Measurements from ENCODE around the gene NAA38.

Gene NAA38

DNA sequence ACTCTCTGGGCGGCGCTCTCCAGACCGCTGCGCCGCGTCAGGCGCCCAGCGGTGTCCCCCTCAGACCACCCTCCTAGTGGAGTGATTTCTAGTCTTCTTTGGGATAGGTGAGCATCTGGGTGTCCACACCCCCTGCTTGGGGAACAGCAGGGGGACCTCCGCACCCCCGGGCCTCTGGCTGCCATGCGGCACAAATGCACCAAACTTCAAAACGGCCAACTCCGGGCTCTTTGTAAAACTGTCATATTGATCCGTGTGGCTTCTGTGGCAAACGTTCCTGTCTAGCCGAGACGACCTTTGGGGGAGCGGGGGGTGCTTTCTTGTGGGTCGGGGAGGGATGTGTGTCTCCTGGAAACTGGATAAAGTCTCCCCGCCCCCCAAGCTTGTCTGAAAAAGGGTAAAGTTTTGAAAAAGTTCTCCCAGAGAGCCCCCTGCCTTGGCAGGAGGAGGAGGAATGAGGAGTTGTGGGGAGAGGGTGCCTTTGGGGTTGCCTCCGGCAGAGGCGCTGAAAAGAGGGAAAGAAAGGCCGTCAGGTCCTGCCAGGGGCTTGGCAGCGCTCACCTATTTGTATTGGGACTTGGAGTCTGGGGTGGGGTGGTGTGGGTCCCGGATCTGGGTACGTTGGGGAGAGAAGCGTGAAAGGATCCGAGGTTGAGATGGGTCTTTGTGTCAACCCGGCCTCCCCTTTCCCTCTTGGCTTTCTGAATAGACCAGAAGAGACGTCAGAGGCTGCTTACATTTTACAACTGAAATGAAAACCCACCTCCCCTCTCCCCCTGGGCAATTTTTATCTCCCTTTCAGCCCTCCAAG is 29.1 kb upstream of the NAA38 start:
- peaks cover 26% of the 10 kb centered on the region for H3K4me1 ChIP-seq (ENCODE audit: insufficient read depth, low read length)
- peak overlapping the region; percentile 44; the same call in 1 of the 2 replicates for H3K9ac ChIP-seq (ENCODE audit: low read depth, low read length)
- H3K9me3 ChIP-seq (ENCODE audit: control insufficient read depth, insufficient read depth, low read length), result no peaks in the 10 kb centered on the region
- no peaks in the 10 kb centered on the region for H3K36me3 ChIP-seq (ENCODE audit: insufficient read depth, low read length)

DNA sequence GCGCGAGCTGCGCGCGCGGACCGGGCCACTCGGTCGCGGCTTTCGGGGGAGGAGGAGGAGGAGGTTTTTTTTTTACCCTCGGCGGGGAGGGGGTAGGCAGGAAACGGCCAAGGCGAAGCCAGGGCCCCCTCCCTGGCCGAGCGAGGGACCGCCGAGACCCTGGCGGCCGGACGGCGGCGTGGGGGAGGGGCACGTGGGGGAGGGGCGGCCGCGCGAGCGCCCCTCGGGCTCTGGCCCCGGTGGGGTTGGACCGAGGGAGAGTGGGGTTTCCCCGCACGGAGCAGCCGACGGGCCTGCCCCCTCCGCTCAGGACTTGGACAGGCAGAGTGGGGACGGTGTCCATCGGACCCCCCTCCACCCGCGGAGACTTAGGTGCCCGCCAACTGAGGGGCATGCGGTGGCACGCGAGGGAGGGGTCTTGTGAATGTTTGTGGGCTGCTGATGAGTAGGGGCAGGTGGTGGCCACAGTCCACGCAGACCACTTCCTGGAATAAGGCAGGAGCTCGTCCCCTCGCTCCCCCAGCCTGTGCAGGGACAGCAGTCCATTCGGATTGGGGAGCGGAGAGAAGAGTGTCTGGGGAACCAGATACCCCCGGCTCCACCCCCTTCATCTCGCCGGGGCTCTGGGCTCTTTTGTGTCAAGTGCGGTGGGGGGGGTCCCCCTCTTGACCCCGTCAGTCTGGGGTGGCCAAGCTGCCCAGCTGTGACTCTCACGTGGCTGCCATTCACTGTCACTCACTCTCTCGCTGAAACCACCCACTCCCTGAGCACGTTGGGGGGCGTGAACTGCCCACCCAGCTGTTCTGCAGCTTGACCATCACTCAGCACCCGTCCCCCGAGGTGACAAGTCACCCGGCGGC is 28.2 kb upstream of the NAA38 start:
- no peaks in the 10 kb centered on the region for H3K36me3 ChIP-seq (ENCODE audit: insufficient read depth, low read length)
- no peaks in the 10 kb centered on the region for H3K9me3 ChIP-seq (ENCODE audit: control insufficient read depth, insufficient read depth, low read length)
- peaks cover 26% of the 10 kb centered on the region for H3K4me1 ChIP-seq (ENCODE audit: insufficient read depth, low read length)
- peak overlapping the region; percentile 44; the same call in 1 of the 2 replicates for H3K9ac ChIP-seq (ENCODE audit: low read depth, low read length)

GRCh38 chr17:7884581-7885366 is 27.4 kb upstream of the NAA38 start:
- peaks cover 26% of the 10 kb centered on the region for H3K4me1 ChIP-seq (ENCODE audit: insufficient read depth, low read length)
- peak overlapping the region; percentile 44; the same call in 1 of the 2 replicates for H3K9ac ChIP-seq (ENCODE audit: low read depth, low read length)
- H3K9me3 ChIP-seq (ENCODE audit: control insufficient read depth, insufficient read depth, low read length), result no peaks in the 10 kb centered on the region
- H3K36me3 ChIP-seq (ENCODE audit: insufficient read depth, low read length), result no peaks in the 10 kb centered on the region

DNA sequence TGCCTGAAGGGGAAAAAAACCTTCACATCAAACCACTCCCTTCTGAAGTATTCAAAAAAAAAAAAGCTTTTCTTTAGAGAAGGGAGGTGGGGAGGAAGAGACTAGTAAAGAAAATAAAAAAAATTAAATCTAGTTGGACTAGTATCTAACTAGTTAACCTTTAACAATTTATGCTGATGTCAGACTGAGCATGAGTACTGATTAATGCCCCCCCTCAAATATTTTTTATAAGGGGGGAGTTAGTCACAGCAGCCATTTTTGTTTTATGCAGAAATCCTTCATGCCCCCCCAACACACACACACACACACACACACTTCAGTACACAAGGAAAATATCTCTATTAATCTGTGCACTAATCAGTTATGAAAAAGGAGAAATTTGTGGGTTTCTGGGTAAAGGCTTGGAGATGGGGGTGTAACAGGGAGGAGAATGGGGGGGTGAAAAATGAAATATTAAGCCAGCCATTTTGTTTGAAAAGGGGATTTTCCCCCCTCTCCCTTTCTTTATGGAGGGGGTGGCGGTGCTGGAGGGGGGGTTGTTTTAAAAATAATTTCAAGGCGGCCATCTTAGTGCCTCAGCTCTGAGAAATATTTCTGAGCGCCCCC is 26.5 kb upstream of the NAA38 start:
- Histone ChIP-seq H3K9ac (ENCODE audit: low read depth, low read length) (peak overlapping the region; percentile 29; the same call in 1 of the 2 replicates), H3K9me3 (ENCODE audit: control insufficient read depth, insufficient read depth, low read length) (no peaks in the 10 kb centered on the region)

GRCh38 chr17:7882629-7883028 is 25.3 kb upstream of the NAA38 start:
- 0 out of 2 replicates have a peak, but pooled peaks cover 11% of the 10 kb centered on the region for H3K4me1 ChIP-seq (ENCODE audit: insufficient read depth, low read length)
- H3K9ac ChIP-seq (ENCODE audit: low read depth, low read length), result no peak overlapping the region
- H3K36me3 ChIP-seq (ENCODE audit: insufficient read depth, low read length), result no peaks in the 10 kb centered on the region
- H3K9me3 ChIP-seq (ENCODE audit: control insufficient read depth, insufficient read depth, low read length), result no peaks in the 10 kb centered on the region

More for the DNA sequence above, 26.5 kb upstream of the NAA38 start:
- H3K36me3 ChIP-seq (ENCODE audit: insufficient read depth, low read length), result no peaks in the 10 kb centered on the region
- peaks cover 20% of the 10 kb centered on the region for H3K4me1 ChIP-seq (ENCODE audit: insufficient read depth, low read length)

DNA sequence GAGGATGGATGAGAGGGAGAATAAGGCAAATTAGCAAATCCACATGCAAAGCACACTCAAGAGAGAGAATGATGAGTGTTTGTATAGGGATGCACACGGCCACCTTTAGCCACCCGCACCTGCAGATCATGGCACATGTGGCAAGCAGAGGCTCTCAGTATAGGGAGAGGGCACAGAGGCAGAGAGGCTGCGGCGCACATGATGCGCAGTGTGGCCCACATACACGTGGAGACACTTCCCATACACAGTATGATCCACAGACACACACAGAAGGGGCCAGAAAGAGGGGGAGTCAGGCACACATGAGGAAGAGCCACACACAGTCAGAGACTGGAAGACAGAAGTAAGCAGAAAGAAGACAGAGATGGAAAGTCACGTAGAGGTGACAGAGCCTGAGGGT is 24.7 kb upstream of the NAA38 start:
- Histone ChIP-seq H3K36me3 (ENCODE audit: insufficient read depth, low read length) (no peaks in the 10 kb centered on the region), H3K9me3 (ENCODE audit: control insufficient read depth, insufficient read depth, low read length) (no peaks in the 10 kb centered on the region), H3K9ac (ENCODE audit: low read depth, low read length) (no peak overlapping the region), H3K4me1 (ENCODE audit: insufficient read depth, low read length) (0 out of 2 replicates have a peak, but pooled peaks cover 11% of the 10 kb centered on the region)

- H3K9ac ChIP-seq (ENCODE audit: low read depth, low read length), result no peak overlapping the region
- H3K36me3 ChIP-seq (ENCODE audit: insufficient read depth, low read length), result no peaks in the 10 kb centered on the region
- 0 out of 2 replicates have a peak, but pooled peaks cover 11% of the 10 kb centered on the region for H3K4me1 ChIP-seq (ENCODE audit: insufficient read depth, low read length)
These were observed 24.1 kb upstream of the NAA38 start for GRCh38 chr17:7881276-7882054.

DNA sequence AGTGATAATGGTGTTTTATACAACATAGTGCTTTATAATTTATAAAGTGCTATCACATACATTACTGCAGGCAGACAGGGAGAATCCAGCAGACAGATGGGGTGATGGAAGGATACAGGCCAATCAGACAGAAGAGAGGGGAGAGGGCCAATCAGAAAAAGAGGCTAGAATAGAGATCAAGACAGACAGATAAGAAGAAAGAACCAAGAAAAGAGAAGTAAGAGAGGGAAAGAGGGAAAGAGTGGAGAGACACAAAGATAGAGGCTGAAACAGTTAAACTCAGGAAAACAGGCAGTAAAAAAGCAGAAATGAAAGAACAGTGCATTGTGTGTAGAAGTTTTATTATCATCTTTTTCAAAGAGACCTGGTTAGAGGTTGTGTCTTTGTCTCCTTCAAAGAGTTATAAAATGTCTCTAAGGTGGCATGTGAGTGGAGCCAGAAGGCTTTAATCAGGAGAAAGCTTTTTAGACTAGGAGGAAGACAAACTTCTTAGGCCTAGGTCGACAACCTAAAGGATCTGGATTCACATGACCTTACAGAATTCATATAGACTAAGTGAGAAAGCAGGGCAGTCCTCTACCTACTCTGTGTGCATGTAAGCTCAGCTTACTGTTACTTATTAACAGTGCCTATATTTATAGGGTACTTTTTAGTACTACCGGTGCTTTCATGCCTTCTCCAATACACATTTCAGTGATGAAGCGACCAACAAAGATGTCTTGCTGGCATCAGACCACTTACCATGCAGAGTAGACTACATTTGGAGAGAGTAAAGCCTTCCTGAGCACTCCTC is 22.9 kb upstream of the NAA38 start:
- Histone ChIP-seq H3K4me1 (ENCODE audit: insufficient read depth, low read length) (0 out of 2 replicates have a peak, but pooled peaks cover 11% of the 10 kb centered on the region), H3K9me3 (ENCODE audit: control insufficient read depth, insufficient read depth, low read length) (no peaks in the 10 kb centered on the region), H3K9ac (ENCODE audit: low read depth, low read length) (no peak overlapping the region), H3K36me3 (ENCODE audit: insufficient read depth, low read length) (no peaks in the 10 kb centered on the region)

More at GRCh38 chr17:7881276-7882054, 24.1 kb upstream of the NAA38 start:
- no peaks in the 10 kb centered on the region for H3K9me3 ChIP-seq (ENCODE audit: control insufficient read depth, insufficient read depth, low read length)

DNA sequence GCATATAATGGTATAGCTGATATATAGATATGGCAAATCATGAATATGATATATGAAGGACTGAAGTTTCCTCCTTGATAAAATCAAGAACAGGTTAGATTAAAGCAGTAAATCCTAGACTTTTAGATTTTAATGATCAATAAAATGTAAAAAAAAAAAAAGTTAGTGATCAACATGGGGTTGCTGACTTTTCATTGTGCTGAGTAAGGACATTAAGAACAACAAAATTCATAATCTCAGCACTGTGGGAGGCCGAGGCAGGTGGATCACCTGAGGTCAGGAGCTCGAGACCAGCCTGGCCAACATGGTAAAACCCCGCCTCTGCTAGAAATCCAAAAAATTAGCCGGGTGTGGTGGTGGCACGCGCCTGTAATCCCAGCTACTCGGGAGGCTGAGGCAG is 20.9 kb upstream of the NAA38 start:
- Histone ChIP-seq H3K9me3 (ENCODE audit: control insufficient read depth, insufficient read depth, low read length) (no peaks in the 10 kb centered on the region), H3K36me3 (ENCODE audit: insufficient read depth, low read length) (no peaks in the 10 kb centered on the region), H3K9ac (ENCODE audit: low read depth, low read length) (no peak overlapping the region), H3K4me1 (ENCODE audit: insufficient read depth, low read length) (0 out of 2 replicates have a peak, but pooled peaks cover 2% of the 10 kb centered on the region)

GRCh38 chr17:7875804-7876370 is 18.5 kb upstream of the NAA38 start:
- Histone ChIP-seq H3K9ac (ENCODE audit: low read depth, low read length) (no peak overlapping the region), H3K4me1 (ENCODE audit: insufficient read depth, low read length) (0 out of 2 replicates have a peak, but pooled peaks cover 3% of the 10 kb centered on the region), H3K9me3 (ENCODE audit: control insufficient read depth, insufficient read depth, low read length) (no peaks in the 10 kb centered on the region), H3K36me3 (ENCODE audit: insufficient read depth, low read length) (no peaks in the 10 kb centered on the region)

GRCh38 chr17:7873051-7873450 is 15.7 kb upstream of the NAA38 start:
- 0 out of 2 replicates have a peak, but pooled peaks cover 3% of the 10 kb centered on the region for H3K4me1 ChIP-seq (ENCODE audit: insufficient read depth, low read length)
- H3K9me3 ChIP-seq (ENCODE audit: control insufficient read depth, insufficient read depth, low read length), result no peaks in the 10 kb centered on the region

GRCh38 chr17:7867881-7868329 is 10.5 kb upstream of the NAA38 start:
- Histone ChIP-seq H3K36me3 (ENCODE audit: insufficient read depth, low read length) (peaks cover 3% of the 10 kb centered on the region; the same call in 1 of the 2 replicates), H3K9me3 (ENCODE audit: control insufficient read depth, insufficient read depth, low read length) (no peaks in the 10 kb centered on the region), H3K4me1 (ENCODE audit: insufficient read depth, low read length) (peaks cover 6% of the 10 kb centered on the region; the same call in 1 of the 2 replicates), H3K9ac (ENCODE audit: low read depth, low read length) (no peak overlapping the region)

More at GRCh38 chr17:7873051-7873450, 15.7 kb upstream of the NAA38 start:
- Histone ChIP-seq H3K36me3 (ENCODE audit: insufficient read depth, low read length) (no peaks in the 10 kb centered on the region), H3K9ac (ENCODE audit: low read depth, low read length) (no peak overlapping the region)
